ENCODE data around the gene ELANE. TPM values are rescaled to one million over a fixed set of nuclear protein-coding genes. Genes with fewer than 3 reads are reported as not detected.

Gene ELANE
- total and polyA plus RNA-seq, 9 of the 15 experiments (the other 6 are each of a cell fraction or from before 2014, with no cell fraction given), result not detected

DNA sequence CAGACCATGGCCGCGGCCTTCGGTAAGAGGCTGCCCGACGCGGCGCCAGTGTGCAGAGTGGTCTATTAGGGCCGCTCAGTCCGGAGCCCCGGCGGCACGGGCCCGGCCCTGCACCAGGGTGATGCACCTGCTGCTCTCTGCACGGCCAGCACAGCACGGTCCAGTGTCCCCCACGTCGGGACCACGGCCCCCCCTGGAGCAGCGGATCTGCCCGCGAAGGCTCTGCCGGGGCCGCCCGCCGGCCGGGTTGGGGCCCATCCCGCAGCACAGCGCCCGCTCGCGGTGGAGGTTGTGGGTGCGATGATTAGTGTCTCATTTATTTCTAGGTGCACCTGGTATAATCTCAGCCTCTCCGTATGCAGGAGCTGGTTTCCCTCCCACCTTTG lies 46.9 kb upstream of the ELANE start (continued):
- TF ChIP-seq, protein P1, sequence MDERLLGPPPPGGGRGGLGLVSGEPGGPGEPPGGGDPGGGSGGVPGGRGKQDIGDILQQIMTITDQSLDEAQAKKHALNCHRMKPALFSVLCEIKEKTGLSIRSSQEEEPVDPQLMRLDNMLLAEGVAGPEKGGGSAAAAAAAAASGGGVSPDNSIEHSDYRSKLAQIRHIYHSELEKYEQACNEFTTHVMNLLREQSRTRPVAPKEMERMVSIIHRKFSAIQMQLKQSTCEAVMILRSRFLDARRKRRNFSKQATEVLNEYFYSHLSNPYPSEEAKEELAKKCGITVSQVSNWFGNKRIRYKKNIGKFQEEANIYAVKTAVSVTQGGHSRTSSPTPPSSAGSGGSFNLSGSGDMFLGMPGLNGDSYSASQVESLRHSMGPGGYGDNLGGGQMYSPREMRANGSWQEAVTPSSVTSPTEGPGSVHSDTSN (CRISPR knock-in tag; IDR thresholded peaks at IDR 0.05; ENCODE audit: low read depth), result no peak
- TF ChIP-seq, protein P1 (tag; conservative IDR thresholded peaks at IDR 0.05; ENCODE audit: low read depth), result no peak
- TF ChIP-seq RFX5 (IDR thresholded peaks at IDR 0.05; ENCODE audit: low read depth, low read length) (no peak), YY1 (IDR thresholded peaks at IDR 0.05; ENCODE audit: borderline replicate concordance in 1 of 3, control insufficient read depth in 1 of 3, extremely low read depth in 1 of 3, insufficient read depth in 3 of 3, insufficient read length in 1 of 3, insufficient replicate concordance in 2 of 3, low read depth in 1 of 3, low read length in 2 of 3) (no peak)

DNA sequence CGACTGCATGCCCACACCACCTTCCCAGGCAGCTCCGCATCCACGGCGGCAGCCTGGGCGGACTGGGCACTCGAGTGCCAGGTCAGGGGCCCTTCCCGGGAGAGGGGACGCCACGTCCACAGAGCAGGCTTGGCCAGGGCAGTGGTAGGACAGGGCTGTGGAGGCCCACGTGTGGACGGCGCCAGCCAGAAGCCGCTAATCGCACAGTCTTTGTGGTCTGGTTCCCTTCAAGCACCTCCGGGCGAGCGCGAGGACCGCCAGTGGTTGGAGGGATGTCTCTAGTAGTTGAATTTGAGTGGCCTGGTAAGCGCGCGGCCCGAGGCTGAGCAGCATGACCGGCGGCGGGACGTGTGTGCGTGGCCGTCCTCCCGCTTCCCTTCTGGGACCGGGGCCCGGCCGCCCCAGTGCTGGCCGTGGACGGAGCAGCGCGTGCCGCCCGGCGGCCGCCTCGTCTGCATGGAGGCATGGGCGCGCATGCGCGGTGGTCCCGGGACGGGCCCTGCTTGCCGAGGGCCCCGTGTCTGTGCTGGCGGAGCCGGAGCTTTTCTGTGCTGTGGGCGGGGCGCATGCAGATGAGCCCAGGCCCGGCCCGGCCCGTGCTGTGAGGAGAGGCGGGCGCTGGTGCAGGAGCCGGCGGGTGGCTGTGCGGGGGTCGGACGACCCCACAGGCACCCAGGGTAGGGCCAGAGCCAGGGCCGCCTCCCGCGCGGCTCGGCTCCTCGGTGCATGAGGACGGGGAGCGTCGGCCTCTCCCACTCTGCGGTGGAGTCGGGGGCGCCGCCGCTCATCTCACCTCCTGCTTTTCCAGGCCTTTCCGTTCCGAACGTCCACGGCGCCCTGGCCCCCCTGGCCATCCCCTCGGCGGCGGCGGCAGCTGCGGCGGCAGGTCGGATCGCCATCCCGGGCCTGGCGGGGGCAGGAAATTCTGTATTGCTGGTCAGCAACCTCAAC lies 46.2 kb upstream of the ELANE start:
- in situ Hi-C loops (cut with MboI) (no loop called here), intact Hi-C loops (cut with micrococcal nuclease) (no loop called here)
- CTCF ChIA-PET (ENCODE audit: low intra/inter-chr PET ratio), result no interaction called here
- Histone ChIP-seq H3K4me3 (no peak overlapping the region), H3K4me2 (ENCODE audit: insufficient read depth, low read length) (no peak overlapping the region), H3K79me2 (ENCODE audit: control insufficient read depth, insufficient read depth, low read length) (peaks cover 82% of the 10 kb centered on the region), H2AFZ (ENCODE audit: low read depth, low read length) (no peak overlapping the region), H3K27ac (ENCODE audit: extremely low read depth, low read depth, low read length) (no peak overlapping the region), H3K9ac (ENCODE audit: insufficient read depth in 1 of 2, low read depth in 2 of 2, low read length in 2 of 2) (no peak overlapping the region), H3K9me1 (ENCODE audit: control insufficient read depth, insufficient read depth, low read length) (peaks cover 10% of the 10 kb centered on the region), H3K4me1 (replicated peaks in 1 of 2; ENCODE audit: control insufficient read depth in 2 of 2, insufficient read depth in 2 of 2, low read length in 2 of 2) (peaks cover 8 to 64% of the 10 kb centered on the region in 2 experiments; a peak in 4 of 5 replicates), H3K9me3 (replicated peaks; ENCODE audit: control insufficient read depth, insufficient read depth, low read depth, low read length) (no peaks in the 10 kb centered on the region; the same call in 1 of the 2 replicates), H3K36me3 (ENCODE audit: control insufficient read depth, insufficient read depth, low read length) (peaks cover 100% of the 10 kb centered on the region), H4K20me1 (replicated peaks; ENCODE audit: control insufficient read depth, insufficient read depth, low read length) (peaks cover 37% of the 10 kb centered on the region), H3K27me3 (ENCODE audit: control insufficient read depth in 2 of 2, insufficient read depth in 2 of 2, low read length in 2 of 2) (no peaks in the 10 kb centered on the region)
- no peak for FAIRE-seq
- peak in 2 of 4 experiments; percentile 41 to 42 for DNase-seq (ENCODE audit: extremely low read depth in 1 of 4, low spot score in 3 of 4)
- no TSS peak for BruUV-seq (replicated peaks)
- POLR2A ChIA-PET, result interaction anchor here (0.5 to 1.4 kb wide), 5 partner anchors 9 to 26 kb away, joined by 3 to 5 read pairs (median 4); partner anchors contain the start of gene PTBP1
- WGBS (ENCODE audit: insufficient coverage, low coverage, missing lambda C conversion rate), result 96% methylated on average over 36 of the region's 93 CpGs
- no peak for ATAC-seq
- TF ChIP-seq RBM22 (IDR thresholded peaks at IDR 0.05; ENCODE audit: low read depth, low read length, poor library complexity, severe bottlenecking) (peak; percentile 92), U2AF2 (optimal IDR thresholded peaks at IDR 0.05; ENCODE audit: low read depth, low read length) (no peak), POLR2B (IDR thresholded peaks at IDR 0.05; ENCODE audit: low read depth, partially characterized antibody) (peak; percentile 22), SMARCE1 (IDR thresholded peaks at IDR 0.05) (no peak), POLR2G (IDR thresholded peaks at IDR 0.05; ENCODE audit: low read depth, low read length) (peak; percentile 75), SUPT5H (IDR thresholded peaks at IDR 0.05) (peak; percentile 23; the same call in 1 of the 2 replicates), SAFB (IDR thresholded peaks at IDR 0.05; ENCODE audit: borderline replicate concordance, low read depth, low read length) (peak; percentile 38; the same call in 1 of the 2 replicates), CCNT2 (IDR thresholded peaks at IDR 0.05; ENCODE audit: borderline replicate concordance, extremely low read depth, insufficient read length, low read depth, low read length) (peak; percentile 54), SNRNP70 (optimal IDR thresholded peaks at IDR 0.05; ENCODE audit: low read depth, low read length) (no peak), EWSR1 (IDR thresholded peaks at IDR 0.05; ENCODE audit: borderline replicate concordance, low read depth, partially characterized antibody) (no peak), ZNF282 (CRISPR knock-in tag; IDR thresholded peaks at IDR 0.05) (no peak), MED1 (CRISPR knock-in tag; IDR thresholded peaks at IDR 0.05; ENCODE audit: borderline replicate concordance) (no peak), RBFOX2 (IDR thresholded peaks at IDR 0.05; ENCODE audit: low read depth, low read length) (peak; percentile 74)
